SK-N-SH (cell line): ENCODE data around the gene TMEM30A. TPM values are rescaled to one million over a fixed set of nuclear protein-coding genes. Genes with fewer than 3 reads are reported as not detected.

Experiments used
- CTCF ChIA-PET: fragments of 300-600, 350-600 bp; formaldehyde crosslinking; extraction: SDS; loops from one replicate; lab custom pipeline; 2021; lab: Yijun Ruan, JAX
- POLR2A ChIA-PET: fragments of 350-600 bp; sonication (Branson Sonifier 250); formaldehyde crosslinking; extraction: SDS; loops from one replicate; lab custom pipeline; 2020; ENCODE audit warnings: antibody characterized with exemption, inconsistent platforms; lab: Yijun Ruan, JAX
- DNase-seq: peaks from one replicate; pipeline ENCODE4 v3.0.0; 2012
- H2AFZ ChIP-seq: fragments of 200-600 bp; sonication (generic); 2 replicates; pipeline ENCODE4 v1.8.1; 2016; ENCODE audit warnings: antibody characterized with exemption, mild to moderate bottlenecking, low read depth
- H3F3A ChIP-seq: fragments of 200-600 bp; sonication (generic); replicated peaks from 2 replicates; pipeline ENCODE3; 2016; ENCODE audit warnings: antibody characterized with exemption, mild to moderate bottlenecking; ENCODE audit not compliant: insufficient read depth
- H3K27ac ChIP-seq, 2 experiments: fragments of 200-500 bp in 1 of 2; fragments of 200-600 bp in 1 of 2; sonication (Bioruptor generic) in 1 of 2; sonication (generic), shearing (Covaris generic) in 1 of 2; 2 replicates each; pipeline versions ENCODE4 v1.5.1 to v1.6.1; 2014 to 2016; ENCODE audit warnings: low read depth in 2 of 2, inconsistent platforms in 1 of 2, low read length in 1 of 2, mild to moderate bottlenecking in 1 of 2, mixed read lengths in 1 of 2
- H3K27me3 ChIP-seq: fragments of 200-600 bp; sonication (generic), shearing (Covaris generic); 2 replicates; pipeline ENCODE4 v1.6.1; 2016; ENCODE audit warnings: mixed run types; ENCODE audit not compliant: insufficient read depth
- H3K36me3 ChIP-seq, 2 experiments: fragments of 200-500 bp in 1 of 2; fragments of 200-600 bp in 1 of 2; sonication (Bioruptor generic) in 1 of 2; sonication (generic) in 1 of 2; replicated peaks in 1 of 2; 2 replicates each; pipeline versions ENCODE3 to v1.5.1; 2014 to 2016; ENCODE audit warnings: low read length in 1 of 2, mild to moderate bottlenecking in 1 of 2; ENCODE audit not compliant: insufficient read depth in 2 of 2, control insufficient read depth in 1 of 2
- H3K4me1 ChIP-seq, 2 experiments: fragments of 200-500 bp in 1 of 2; fragments of 200-600 bp in 1 of 2; sonication (Bioruptor generic) in 1 of 2; sonication (generic), shearing (Covaris generic) in 1 of 2; 2 replicates each; pipeline versions ENCODE4 v1.5.1 to v1.6.1; 2014 to 2016; ENCODE audit warnings: low read depth in 1 of 2, low read length in 1 of 2, mixed run types in 1 of 2; ENCODE audit not compliant: insufficient read depth in 2 of 2, control insufficient read depth in 1 of 2
- H3K4me2 ChIP-seq: fragments of 200-600 bp; sonication (generic), shearing (Covaris generic); 2 replicates; pipeline ENCODE4 v1.6.1; 2017; ENCODE audit warnings: mixed run types
- H3K4me3 ChIP-seq, 2 experiments: fragments of 200-500 bp in 1 of 2; fragments of 200-600 bp in 1 of 2; sonication (Bioruptor generic) in 1 of 2; sonication (generic), shearing (Covaris generic) in 1 of 2; 2 replicates each; pipeline versions ENCODE4 v1.5.1 to v1.8.1; 2014 to 2016; ENCODE audit warnings: low read depth in 2 of 2, inconsistent platforms in 1 of 2, low read length in 1 of 2, mild to moderate bottlenecking in 1 of 2, mixed read lengths in 1 of 2, moderate library complexity in 1 of 2
- H3K79me2 ChIP-seq: fragments of 200-600 bp; sonication (generic); 2 replicates; pipeline ENCODE4 v1.8.1; 2017; ENCODE audit warnings: mild to moderate bottlenecking; ENCODE audit not compliant: insufficient read depth
- H3K9ac ChIP-seq: fragments of 200-600 bp; sonication (generic); 2 replicates; pipeline ENCODE4 v1.6.1; 2017; ENCODE audit warnings: mixed run types
- H3K9me2 ChIP-seq: fragments of 200-600 bp; sonication (generic); 2 replicates; pipeline ENCODE4 v1.6.1; 2017; ENCODE audit warnings: mixed run types
- H3K9me3 ChIP-seq: fragments of 200-600 bp; sonication (generic); 2 replicates; pipeline ENCODE4 v1.6.1; 2017; ENCODE audit warnings: mixed run types, mild to moderate bottlenecking, moderate library complexity
- H4K20me1 ChIP-seq: fragments of 200-600 bp; sonication (generic); 2 replicates; pipeline ENCODE4 v1.6.1; 2017; ENCODE audit warnings: mild to moderate bottlenecking, mixed run types; ENCODE audit not compliant: insufficient read depth
- EZH2phosphoT487 ChIP-seq: fragments of 200-600 bp; sonication (generic); IDR thresholded peaks from 2 replicates; pipeline ENCODE4 v1.6.1; 2017; ENCODE audit warnings: low read depth, mixed run types, mild to moderate bottlenecking, antibody characterized with exemption, moderate library complexity, borderline replicate concordance
- GATA2 ChIP-seq: sonication (generic); formaldehyde crosslinking; IDR thresholded peaks from 2 replicates; pipeline ENCODE4 v1.5.0; 2020; ENCODE audit warnings: mild to moderate bottlenecking, missing genetic modification reagents
- JUND ChIP-seq: IDR thresholded peaks from 2 replicates; pipeline ENCODE4 v1.4.0; 2012
- MEF2A ChIP-seq: IDR thresholded peaks from 2 replicates; pipeline ENCODE4 v1.4.0; 2012; ENCODE audit warnings: low read depth, borderline replicate concordance
- MXI1 ChIP-seq: IDR thresholded peaks from 2 replicates; pipeline ENCODE4 v1.6.1; 2012; ENCODE audit warnings: mild to moderate bottlenecking, low read depth, low read length, improper control_type of control experiment
- NFIC ChIP-seq: IDR thresholded peaks from 2 replicates; pipeline ENCODE4 v1.4.0; 2012; ENCODE audit warnings: borderline replicate concordance
- RAD21 ChIP-seq: IDR thresholded peaks from 2 replicates; pipeline ENCODE4 v1.6.1; 2012; ENCODE audit warnings: mild to moderate bottlenecking, low read length
- RXRA ChIP-seq: IDR thresholded peaks from 2 replicates; pipeline ENCODE4 v1.4.0; 2012; ENCODE audit warnings: low read depth, mild to moderate bottlenecking, borderline replicate concordance
- SIN3A ChIP-seq: IDR thresholded peaks from 2 replicates; pipeline ENCODE4 v1.6.1; 2012; ENCODE audit warnings: low read depth, mild to moderate bottlenecking, low read length, moderate library complexity, borderline replicate concordance
- TAF1 ChIP-seq: IDR thresholded peaks from 2 replicates; pipeline ENCODE4 v1.6.1; 2012; ENCODE audit warnings: low read depth, mild to moderate bottlenecking, low read length, moderate library complexity, borderline replicate concordance
- TCF12 ChIP-seq: IDR thresholded peaks from 2 replicates; pipeline ENCODE4 v1.4.0; 2012
- TEAD4 ChIP-seq: IDR thresholded peaks from 2 replicates; pipeline ENCODE4 v1.4.0; 2012; ENCODE audit warnings: mild to moderate bottlenecking, borderline replicate concordance; ENCODE audit not compliant: insufficient read depth
- WGBS: methylation state at CpG from one replicate; pipeline ENCODE4 v1.1.6; 2017; ENCODE audit warnings: low lambda C conversion rate; 5-methylcytosine and 5-hydroxymethylcytosine counted together
- polyA plus RNA-seq, 3 experiments: library from polyadenylated mRNA; depleted of rRNA; stranded (reverse); fragments of >200 nt; gene quantifications; 2 replicates each; pipeline ENCODE4 v1.2.3, GENCODE V29; 2012
- TF ChIP-seq, protein P1 (sequence below): IDR thresholded peaks from 2 replicates; pipeline ENCODE4 v1.4.0; 2012; ENCODE audit warnings: low read depth, borderline replicate concordance
- TF ChIP-seq, protein P2 (sequence below): fragments of 150-350 bp; IDR thresholded peaks from 2 replicates; pipeline ENCODE4 v1.6.1; 2017; ENCODE audit warnings: antibody characterized with exemption, low read length, low read depth, borderline replicate concordance
- TF ChIP-seq, protein P3 (sequence below): IDR thresholded peaks from 2 replicates; pipeline ENCODE4 v1.4.0; 2012; ENCODE audit warnings: low read depth, borderline replicate concordance
- TF ChIP-seq, protein P4 (sequence below): fragments of 200-600 bp; sonication (generic); IDR thresholded peaks from 2 replicates; pipeline ENCODE4 v1.6.1; 2017; ENCODE audit warnings: antibody characterized with exemption, mild to moderate bottlenecking, moderate library complexity
- TF ChIP-seq, protein P5 (sequence below): IDR thresholded peaks from 2 replicates; pipeline ENCODE4 v1.4.0; 2012; ENCODE audit warnings: low read depth

The TMEM30A gene
- polyA plus RNA-seq, 1 of the 3 experiments (the other 2 are of a cell fraction): 22.8 TPM

DNA sequence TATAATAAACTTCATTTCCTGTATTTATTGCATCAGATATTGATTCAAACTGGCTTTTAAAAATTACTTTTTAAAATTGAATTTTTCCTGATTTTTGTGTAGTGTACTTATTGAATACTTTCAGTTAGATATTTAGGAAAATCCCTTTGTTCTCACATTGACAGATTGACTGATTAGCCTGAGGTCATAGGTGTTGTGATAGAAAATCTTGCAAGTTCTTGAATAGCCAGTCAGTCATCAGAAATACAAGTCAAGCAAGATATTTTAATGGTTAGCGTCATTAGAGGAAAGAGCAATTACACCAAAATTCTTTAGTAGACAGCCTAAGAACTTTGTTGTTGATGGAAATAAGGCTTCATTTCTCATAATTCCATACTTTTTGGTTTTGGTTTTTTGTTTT lies 3.4 kb upstream of the TMEM30A start (continued):
- TF ChIP-seq, protein P1, sequence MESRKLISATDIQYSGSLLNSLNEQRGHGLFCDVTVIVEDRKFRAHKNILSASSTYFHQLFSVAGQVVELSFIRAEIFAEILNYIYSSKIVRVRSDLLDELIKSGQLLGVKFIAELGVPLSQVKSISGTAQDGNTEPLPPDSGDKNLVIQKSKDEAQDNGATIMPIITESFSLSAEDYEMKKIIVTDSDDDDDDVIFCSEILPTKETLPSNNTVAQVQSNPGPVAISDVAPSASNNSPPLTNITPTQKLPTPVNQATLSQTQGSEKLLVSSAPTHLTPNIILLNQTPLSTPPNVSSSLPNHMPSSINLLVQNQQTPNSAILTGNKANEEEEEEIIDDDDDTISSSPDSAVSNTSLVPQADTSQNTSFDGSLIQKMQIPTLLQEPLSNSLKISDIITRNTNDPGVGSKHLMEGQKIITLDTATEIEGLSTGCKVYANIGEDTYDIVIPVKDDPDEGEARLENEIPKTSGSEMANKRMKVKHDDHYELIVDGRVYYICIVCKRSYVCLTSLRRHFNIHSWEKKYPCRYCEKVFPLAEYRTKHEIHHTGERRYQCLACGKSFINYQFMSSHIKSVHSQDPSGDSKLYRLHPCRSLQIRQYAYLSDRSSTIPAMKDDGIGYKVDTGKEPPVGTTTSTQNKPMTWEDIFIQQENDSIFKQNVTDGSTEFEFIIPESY: no peak
- TF ChIP-seq, protein P2, sequence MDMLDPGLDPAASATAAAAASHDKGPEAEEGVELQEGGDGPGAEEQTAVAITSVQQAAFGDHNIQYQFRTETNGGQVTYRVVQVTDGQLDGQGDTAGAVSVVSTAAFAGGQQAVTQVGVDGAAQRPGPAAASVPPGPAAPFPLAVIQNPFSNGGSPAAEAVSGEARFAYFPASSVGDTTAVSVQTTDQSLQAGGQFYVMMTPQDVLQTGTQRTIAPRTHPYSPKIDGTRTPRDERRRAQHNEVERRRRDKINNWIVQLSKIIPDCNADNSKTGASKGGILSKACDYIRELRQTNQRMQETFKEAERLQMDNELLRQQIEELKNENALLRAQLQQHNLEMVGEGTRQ: no peak
- TF ChIP-seq, protein P3, sequence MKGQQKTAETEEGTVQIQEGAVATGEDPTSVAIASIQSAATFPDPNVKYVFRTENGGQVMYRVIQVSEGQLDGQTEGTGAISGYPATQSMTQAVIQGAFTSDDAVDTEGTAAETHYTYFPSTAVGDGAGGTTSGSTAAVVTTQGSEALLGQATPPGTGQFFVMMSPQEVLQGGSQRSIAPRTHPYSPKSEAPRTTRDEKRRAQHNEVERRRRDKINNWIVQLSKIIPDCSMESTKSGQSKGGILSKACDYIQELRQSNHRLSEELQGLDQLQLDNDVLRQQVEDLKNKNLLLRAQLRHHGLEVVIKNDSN: no peak

DNA sequence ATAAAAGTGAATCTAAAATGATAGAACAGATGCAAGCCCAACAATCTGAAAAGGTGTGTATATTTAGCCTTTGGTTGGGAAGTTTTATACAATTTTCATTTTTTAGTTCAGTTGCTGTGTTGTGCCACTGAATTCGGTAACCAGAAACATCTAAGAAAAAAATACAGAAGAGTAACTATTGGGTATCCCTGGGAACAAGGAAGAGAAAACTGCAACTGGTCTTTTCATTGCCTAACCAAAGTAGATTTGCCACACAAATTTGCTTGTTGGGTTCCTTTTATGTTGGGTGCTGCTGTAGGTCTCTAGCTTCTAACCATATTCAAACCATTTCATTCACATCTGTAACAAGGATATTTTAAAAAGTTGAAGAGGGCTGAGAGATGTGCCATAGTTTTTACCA lies 2.8 kb upstream of the TMEM30A start:
- POLR2A ChIA-PET: no interaction called here

More for the DNA sequence above, 2.8 kb upstream of the TMEM30A start:
- Histone ChIP-seq H3K9me2 (no peaks in the 10 kb centered on the region), H3K27ac (no peak overlapping the region), H3K36me3 (no peaks in the 10 kb centered on the region), H3K27me3 (no peaks in the 10 kb centered on the region), H3K79me2 (peaks cover 33% of the 10 kb centered on the region), H3K4me2 (no peak overlapping the region), H3K4me1 (peaks cover 0 to 5% of the 10 kb centered on the region in 2 experiments; a peak in 3 of 4 replicates), H3F3A (peaks cover 7% of the 10 kb centered on the region), H3K9me3 (no peaks in the 10 kb centered on the region), H3K4me3 (no peak overlapping the region), H3K9ac (no peak overlapping the region), H2AFZ (no peak overlapping the region), H4K20me1 (peaks cover 16% of the 10 kb centered on the region)
- TF ChIP-seq TCF12 (no peak), SIN3A (no peak), JUND (no peak), MXI1 (no peak), TEAD4 (no peak), RAD21 (no peak), MEF2A (no peak), TAF1 (no peak), RXRA (no peak), EZH2phosphoT487 (no peak), NFIC (no peak), GATA2 (CRISPR knock-in tag) (no peak)
- TF ChIP-seq, protein P4, sequence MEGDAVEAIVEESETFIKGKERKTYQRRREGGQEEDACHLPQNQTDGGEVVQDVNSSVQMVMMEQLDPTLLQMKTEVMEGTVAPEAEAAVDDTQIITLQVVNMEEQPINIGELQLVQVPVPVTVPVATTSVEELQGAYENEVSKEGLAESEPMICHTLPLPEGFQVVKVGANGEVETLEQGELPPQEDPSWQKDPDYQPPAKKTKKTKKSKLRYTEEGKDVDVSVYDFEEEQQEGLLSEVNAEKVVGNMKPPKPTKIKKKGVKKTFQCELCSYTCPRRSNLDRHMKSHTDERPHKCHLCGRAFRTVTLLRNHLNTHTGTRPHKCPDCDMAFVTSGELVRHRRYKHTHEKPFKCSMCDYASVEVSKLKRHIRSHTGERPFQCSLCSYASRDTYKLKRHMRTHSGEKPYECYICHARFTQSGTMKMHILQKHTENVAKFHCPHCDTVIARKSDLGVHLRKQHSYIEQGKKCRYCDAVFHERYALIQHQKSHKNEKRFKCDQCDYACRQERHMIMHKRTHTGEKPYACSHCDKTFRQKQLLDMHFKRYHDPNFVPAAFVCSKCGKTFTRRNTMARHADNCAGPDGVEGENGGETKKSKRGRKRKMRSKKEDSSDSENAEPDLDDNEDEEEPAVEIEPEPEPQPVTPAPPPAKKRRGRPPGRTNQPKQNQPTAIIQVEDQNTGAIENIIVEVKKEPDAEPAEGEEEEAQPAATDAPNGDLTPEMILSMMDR: no peak
- TF ChIP-seq, protein P1: no peak
- TF ChIP-seq, protein P5, sequence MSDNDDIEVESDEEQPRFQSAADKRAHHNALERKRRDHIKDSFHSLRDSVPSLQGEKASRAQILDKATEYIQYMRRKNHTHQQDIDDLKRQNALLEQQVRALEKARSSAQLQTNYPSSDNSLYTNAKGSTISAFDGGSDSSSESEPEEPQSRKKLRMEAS: no peak
- TF ChIP-seq, protein P2: no peak
- 96% methylated on average over 1 of the region's 1 CpG for WGBS
- no peak for DNase-seq
- CTCF ChIA-PET: no interaction called here
